Fibroblast of lung (primary cell): ENCODE measurements around the gene TRERF1. TPM values are rescaled to one million over a fixed set of nuclear protein-coding genes. Genes with fewer than 3 reads are reported as not detected.

ENCODE experiments used
- DNase-seq, 2 donors: peaks; one replicate each; pipeline versions ENCODE4 v3.0.0 to v3.0.0-alpha.2; 2010; ENCODE audit warnings: low read depth in 2 of 2
- H2AFZ ChIP-seq: 2 replicates; pipeline ENCODE4 v1.5.1; 2012; ENCODE audit warnings: low read length, control low read depth, inconsistent platforms
- H3K27ac ChIP-seq: 2 replicates; pipeline ENCODE4 v1.5.1; 2011; ENCODE audit warnings: low read length, control low read depth; ENCODE audit not compliant: insufficient read depth
- H3K27me3 ChIP-seq: 2 replicates; pipeline ENCODE4 v1.5.1; 2011; ENCODE audit warnings: mild to moderate bottlenecking, low read length; ENCODE audit not compliant: control insufficient read depth, insufficient read depth
- H3K36me3 ChIP-seq: 2 replicates; pipeline ENCODE4 v1.5.1; 2011; ENCODE audit warnings: low read length; ENCODE audit not compliant: control insufficient read depth, insufficient read depth
- H3K4me1 ChIP-seq: 2 replicates; pipeline ENCODE4 v1.5.1; 2011; ENCODE audit warnings: low read length; ENCODE audit not compliant: control insufficient read depth, insufficient read depth; ENCODE audit errors: extremely low read depth
- H3K4me2 ChIP-seq: 2 replicates; pipeline ENCODE4 v1.5.1; 2011; ENCODE audit warnings: low read length, control low read depth; ENCODE audit not compliant: insufficient read depth; ENCODE audit errors: extremely low read depth
- H3K4me3 ChIP-seq, 4 experiments: fragments of 200-600 bp in 1 of 4; sonication (generic) in 1 of 4; replicated peaks in 1 of 4; 2 replicates each; pipeline ENCODE4 v1.5.1; 2011 to 2016; ENCODE audit warnings: low read length in 4 of 4, low read depth in 3 of 4, mild to moderate bottlenecking in 3 of 4, control low read depth in 2 of 4, inconsistent platforms in 1 of 4, mixed read lengths in 1 of 4; ENCODE audit not compliant: insufficient read depth in 1 of 4; ENCODE audit errors: control extremely low read depth in 1 of 4
- H3K79me2 ChIP-seq: 2 replicates; pipeline ENCODE4 v1.5.1; 2012; ENCODE audit warnings: mild to moderate bottlenecking, low read length, inconsistent platforms; ENCODE audit not compliant: control insufficient read depth, insufficient read depth
- H3K9ac ChIP-seq: 2 replicates; pipeline ENCODE4 v1.5.1; 2011; ENCODE audit warnings: mild to moderate bottlenecking, low read length, control low read depth; ENCODE audit not compliant: insufficient read depth
- H3K9me3 ChIP-seq: 2 replicates; pipeline ENCODE4 v1.5.1; 2012; ENCODE audit warnings: low read depth, low read length; ENCODE audit not compliant: control insufficient read depth, insufficient read depth
- H4K20me1 ChIP-seq: 2 replicates; pipeline ENCODE4 v1.5.1; 2011; ENCODE audit warnings: low read length; ENCODE audit not compliant: control insufficient read depth, insufficient read depth; ENCODE audit errors: extremely low read depth
- EZH2 ChIP-seq: IDR thresholded peaks from 2 replicates; pipeline ENCODE4 v1.5.1; 2012; ENCODE audit warnings: low read length, control low read depth, mild to moderate bottlenecking; ENCODE audit errors: missing control alignments
- polyA plus RNA-seq, 2 donors: library from polyadenylated mRNA; depleted of rRNA in 1 of 2; stranded (reverse) in 1 of 2; unstranded in 1 of 2; fragments of >200 nt; gene quantifications; 2 replicates each; pipeline ENCODE4 v1.2.1, GENCODE V29; 2011 to 2012; ENCODE audit warnings: missing spikeins in 1 of 2
- total RNA-seq: library from RNA; depleted of rRNA; stranded (reverse); fragments of >200 nt; gene quantifications from 2 replicates; pipeline ENCODE4 v1.2.1, GENCODE V29; 2014
- TF ChIP-seq, protein P1 (sequence below), 2 donors: IDR thresholded peaks in 1 of 2; conservative IDR thresholded peaks in 1 of 2; 1 replicate in 1 of 2; 2 replicates in 1 of 2; pipeline ENCODE4 v1.5.1; 2011 to 2012; ENCODE audit warnings: low read length in 2 of 2, control low read depth in 1 of 2, inconsistent platforms in 1 of 2, low read depth in 1 of 2, mild to moderate bottlenecking in 1 of 2

Gene TRERF1
- total and polyA plus RNA-seq, 2 donors (not counting 1 experiment from before 2014, with no cell fraction given), result 6.3 to 8.3 TPM

DNA sequence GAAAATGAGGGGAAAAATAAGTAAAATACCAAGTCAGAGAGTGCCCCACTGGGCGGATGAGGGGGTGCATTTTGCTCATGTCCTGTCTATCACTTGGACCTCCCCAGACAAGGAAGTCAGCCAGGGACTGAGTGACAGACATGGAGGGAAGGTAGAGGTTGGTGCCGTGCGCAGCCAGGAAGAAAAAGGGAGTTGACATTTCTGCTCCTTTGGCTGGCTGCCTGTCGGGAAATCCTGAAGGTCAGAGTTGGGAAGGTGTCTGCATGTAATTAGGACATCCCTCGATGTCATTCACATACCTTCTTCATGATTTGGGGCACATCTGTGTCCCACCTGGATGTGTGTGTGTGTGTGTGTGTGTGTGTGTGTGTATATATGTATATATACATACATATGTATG lies 269.6 kb downstream of the TRERF1 start:
- Histone ChIP-seq H2AFZ (no peak overlapping the region), H3K9me3 (no peaks in the 10 kb centered on the region), H3K79me2 (no peaks in the 10 kb centered on the region), H3K4me2 (no peak overlapping the region), H3K9ac (no peak overlapping the region), H3K27me3 (peaks cover 2% of the 10 kb centered on the region), H4K20me1 (no peaks in the 10 kb centered on the region), H3K4me3 (no peak overlapping the region), H3K36me3 (no peaks in the 10 kb centered on the region), H3K4me1 (no peaks in the 10 kb centered on the region), H3K27ac (no peak overlapping the region)
- no peak for TF ChIP-seq EZH2
- TF ChIP-seq, protein P1, sequence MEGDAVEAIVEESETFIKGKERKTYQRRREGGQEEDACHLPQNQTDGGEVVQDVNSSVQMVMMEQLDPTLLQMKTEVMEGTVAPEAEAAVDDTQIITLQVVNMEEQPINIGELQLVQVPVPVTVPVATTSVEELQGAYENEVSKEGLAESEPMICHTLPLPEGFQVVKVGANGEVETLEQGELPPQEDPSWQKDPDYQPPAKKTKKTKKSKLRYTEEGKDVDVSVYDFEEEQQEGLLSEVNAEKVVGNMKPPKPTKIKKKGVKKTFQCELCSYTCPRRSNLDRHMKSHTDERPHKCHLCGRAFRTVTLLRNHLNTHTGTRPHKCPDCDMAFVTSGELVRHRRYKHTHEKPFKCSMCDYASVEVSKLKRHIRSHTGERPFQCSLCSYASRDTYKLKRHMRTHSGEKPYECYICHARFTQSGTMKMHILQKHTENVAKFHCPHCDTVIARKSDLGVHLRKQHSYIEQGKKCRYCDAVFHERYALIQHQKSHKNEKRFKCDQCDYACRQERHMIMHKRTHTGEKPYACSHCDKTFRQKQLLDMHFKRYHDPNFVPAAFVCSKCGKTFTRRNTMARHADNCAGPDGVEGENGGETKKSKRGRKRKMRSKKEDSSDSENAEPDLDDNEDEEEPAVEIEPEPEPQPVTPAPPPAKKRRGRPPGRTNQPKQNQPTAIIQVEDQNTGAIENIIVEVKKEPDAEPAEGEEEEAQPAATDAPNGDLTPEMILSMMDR (conservative IDR thresholded peaks at IDR 0.05 in 1 of 2, IDR thresholded peaks at IDR 0.05 in 1 of 2; ENCODE audit: low read depth in 1 of 2, low read length in 2 of 2), result no peak
- no peak for DNase-seq

DNA sequence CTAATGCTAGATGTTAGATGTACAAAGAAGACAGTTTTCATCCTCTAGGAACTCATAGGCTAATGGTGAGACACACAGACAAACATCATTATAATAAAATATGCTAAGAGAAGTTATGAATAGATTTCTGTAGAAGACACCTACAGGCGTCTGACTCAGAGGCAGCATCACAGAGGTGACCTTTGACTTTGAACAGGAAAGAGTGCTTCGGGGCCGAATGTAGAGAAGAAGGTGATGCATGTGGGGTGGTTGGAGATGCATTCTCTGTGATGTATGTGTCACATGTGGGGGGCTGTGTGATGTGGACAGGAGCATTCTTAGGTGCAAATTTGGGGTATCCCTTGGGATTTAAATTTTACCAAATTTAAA lies 271.8 kb downstream of the TRERF1 start:
- H3K27me3 ChIP-seq, result peaks cover 2% of the 10 kb centered on the region
- H2AFZ ChIP-seq, result no peak overlapping the region
- no peaks in the 10 kb centered on the region for H4K20me1 ChIP-seq
- no peak for DNase-seq
- no peak overlapping the region for H3K4me2 ChIP-seq
- no peaks in the 10 kb centered on the region for H3K79me2 ChIP-seq
- no peaks in the 10 kb centered on the region for H3K36me3 ChIP-seq
- no peak overlapping the region for H3K4me3 ChIP-seq
- TF ChIP-seq, protein P1 (conservative IDR thresholded peaks at IDR 0.05 in 1 of 2, IDR thresholded peaks at IDR 0.05 in 1 of 2; ENCODE audit: low read depth in 1 of 2, low read length in 2 of 2), result no peak
- no peak for TF ChIP-seq EZH2
- H3K27ac ChIP-seq, result no peak overlapping the region
- no peaks in the 10 kb centered on the region for H3K4me1 ChIP-seq
- no peaks in the 10 kb centered on the region for H3K9me3 ChIP-seq
- H3K9ac ChIP-seq, result no peak overlapping the region

DNA sequence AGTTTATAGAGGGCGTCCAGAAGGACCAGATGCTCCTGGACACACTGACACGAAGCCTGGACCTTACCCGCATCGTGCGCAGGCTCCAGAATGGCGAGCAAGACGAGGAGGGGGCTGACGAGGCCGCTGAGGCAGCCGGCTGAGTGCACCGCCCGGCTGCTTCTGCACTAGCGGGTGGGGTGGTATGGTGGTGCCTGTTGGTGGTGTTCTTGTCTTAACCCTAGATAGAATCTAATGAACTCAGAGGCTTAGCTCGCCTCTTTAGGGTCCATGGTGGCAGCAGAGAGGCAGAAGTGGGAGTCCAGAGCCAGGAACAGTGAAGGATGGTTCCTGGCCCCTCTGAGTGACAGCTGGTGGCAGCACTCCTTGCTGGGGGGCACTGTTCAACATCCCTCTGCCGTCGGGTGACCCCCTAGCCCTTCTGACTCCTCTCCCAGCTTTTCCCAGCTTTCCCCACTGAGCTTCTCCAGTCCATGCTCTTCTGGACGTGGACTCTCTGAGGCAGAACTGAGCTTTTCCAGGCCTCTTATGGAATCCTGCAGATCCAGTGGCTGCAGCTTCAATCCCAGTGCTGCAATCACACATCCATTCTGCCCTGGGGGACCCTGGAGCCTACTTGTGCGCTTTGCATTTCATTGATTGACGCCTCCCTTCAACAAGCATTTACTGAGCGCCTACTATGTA lies 272.3 kb downstream of the TRERF1 start:
- no peaks in the 10 kb centered on the region for H4K20me1 ChIP-seq
- no peak overlapping the region for H3K27ac ChIP-seq
- H3K9ac ChIP-seq, result no peak overlapping the region
- no peak for DNase-seq
- no peak overlapping the region for H3K4me3 ChIP-seq
- no peaks in the 10 kb centered on the region for H3K9me3 ChIP-seq
- no peaks in the 10 kb centered on the region for H3K36me3 ChIP-seq
- no peak overlapping the region for H3K4me2 ChIP-seq
- no peaks in the 10 kb centered on the region for H3K4me1 ChIP-seq
- TF ChIP-seq EZH2, result no peak
- TF ChIP-seq, protein P1 (conservative IDR thresholded peaks at IDR 0.05 in 1 of 2, IDR thresholded peaks at IDR 0.05 in 1 of 2; ENCODE audit: low read depth in 1 of 2, low read length in 2 of 2), result no peak
- no peaks in the 10 kb centered on the region for H3K27me3 ChIP-seq
- no peak overlapping the region for H2AFZ ChIP-seq
- no peaks in the 10 kb centered on the region for H3K79me2 ChIP-seq
